ENCODE data around the gene SLC15A4. TPM values are rescaled to one million over a fixed set of nuclear protein-coding genes. Genes with fewer than 3 reads are reported as not detected.

Gene SLC15A4
- total and polyA plus RNA-seq, 4 donors = 7.3 to 25.3 (median 14.9) TPM

GRCh38 chr12:128804762-128805161 lies 19.0 kb downstream of the SLC15A4 start:
- H3K36me3 ChIP-seq (ENCODE audit: control insufficient read depth in 4 of 4, insufficient read depth in 3 of 4, low read depth in 1 of 4, low read length in 3 of 4) = peaks cover 8 to 45% (median 31%) of the 10 kb centered on the region in 4 donors
- no peaks in the 10 kb centered on the region for H3K27me3 ChIP-seq (ENCODE audit: control insufficient read depth in 4 of 4, insufficient read depth in 4 of 4, low read length in 3 of 4)
- no peak for DNase-seq (ENCODE audit: low spot score)
- no peak overlapping the region for H3K4me3 ChIP-seq (ENCODE audit: low read depth in 1 of 3, low read length in 3 of 3)
- H3K4me1 ChIP-seq (ENCODE audit: control insufficient read depth in 4 of 4, insufficient read depth in 4 of 4, low read length in 3 of 4) = peaks cover 0 to 5% (median under 1%) of the 10 kb centered on the region in 4 donors
- H3K9me3 ChIP-seq (ENCODE audit: control insufficient read depth in 4 of 4, low read length in 3 of 4) = no peaks in the 10 kb centered on the region
- H3K9ac ChIP-seq (ENCODE audit: low read depth in 1 of 2, low read length in 2 of 2) = no peak overlapping the region
- WGBS = 99% methylated on average over 8 of the region's 8 CpGs
- TF ChIP-seq FOXA1 (IDR thresholded peaks at IDR 0.05) = no peak
- no peak for TF ChIP-seq GABPA (IDR thresholded peaks at IDR 0.05 in 1 of 2, conservative IDR thresholded peaks at IDR 0.05 in 1 of 2)
- no peak for TF ChIP-seq HNF4A (conservative IDR thresholded peaks at IDR 0.05)
- TF ChIP-seq EGR1 (IDR thresholded peaks at IDR 0.05; ENCODE audit: low read depth in 2 of 2) = no peak
- no peak overlapping the region for H3K27ac ChIP-seq (ENCODE audit: low read depth in 1 of 2, low read length in 2 of 2)

- Histone ChIP-seq H3K27me3 (ENCODE audit: control insufficient read depth in 4 of 4, insufficient read depth in 4 of 4, low read length in 3 of 4) (no peaks in the 10 kb centered on the region), H3K27ac (ENCODE audit: low read depth in 1 of 2, low read length in 2 of 2) (no peak overlapping the region), H3K9ac (ENCODE audit: low read depth in 1 of 2, low read length in 2 of 2) (no peak overlapping the region), H3K4me1 (ENCODE audit: control insufficient read depth in 4 of 4, insufficient read depth in 4 of 4, low read length in 3 of 4) (peaks cover 0 to 2% (median 0%) of the 10 kb centered on the region in 4 donors), H3K9me3 (ENCODE audit: control insufficient read depth in 4 of 4, low read length in 3 of 4) (no peaks in the 10 kb centered on the region), H3K4me3 (ENCODE audit: low read depth in 1 of 3, low read length in 3 of 3) (no peak overlapping the region), H3K36me3 (ENCODE audit: control insufficient read depth in 4 of 4, insufficient read depth in 3 of 4, low read depth in 1 of 4, low read length in 3 of 4) (peaks cover 14 to 49% (median 37%) of the 10 kb centered on the region in 4 donors)
- DNase-seq (ENCODE audit: low spot score) = no peak
- WGBS = 98% methylated on average over 9 of the region's 9 CpGs
- no peak for TF ChIP-seq MAX (IDR thresholded peaks at IDR 0.05)
- no peak for TF ChIP-seq GABPA (IDR thresholded peaks at IDR 0.05 in 1 of 2, conservative IDR thresholded peaks at IDR 0.05 in 1 of 2)
- no peak for TF ChIP-seq FOXA1 (IDR thresholded peaks at IDR 0.05)
- TF ChIP-seq EGR1 (IDR thresholded peaks at IDR 0.05; ENCODE audit: low read depth in 2 of 2) = no peak
- TF ChIP-seq REST (IDR thresholded peaks at IDR 0.05) = no peak
- TF ChIP-seq RXRA (IDR thresholded peaks at IDR 0.05) = no peak
- TF ChIP-seq ZBTB33 (IDR thresholded peaks at IDR 0.05) = no peak
- no peak for TF ChIP-seq NR2F2 (IDR thresholded peaks at IDR 0.05)
- no peak for TF ChIP-seq HNF4G (IDR thresholded peaks at IDR 0.05)
- no peak for TF ChIP-seq SP1 (IDR thresholded peaks at IDR 0.05)
- TF ChIP-seq CTCF (IDR thresholded peaks at IDR 0.05; ENCODE audit: low read depth, low read length, missing input control) = no peak
- no peak for TF ChIP-seq FOXA2 (IDR thresholded peaks at IDR 0.05)
- no peak for TF ChIP-seq TAF1 (conservative IDR thresholded peaks at IDR 0.05)
- TF ChIP-seq ATF3 (IDR thresholded peaks at IDR 0.05) = no peak
- TF ChIP-seq JUND (IDR thresholded peaks at IDR 0.05) = no peak
Observed at GRCh38 chr12:128803788-128804187, 20.0 kb downstream of the SLC15A4 start.

All from liver (tissue), 9 donors.